ENCODE measurements around the gene C14orf180.

DNA sequence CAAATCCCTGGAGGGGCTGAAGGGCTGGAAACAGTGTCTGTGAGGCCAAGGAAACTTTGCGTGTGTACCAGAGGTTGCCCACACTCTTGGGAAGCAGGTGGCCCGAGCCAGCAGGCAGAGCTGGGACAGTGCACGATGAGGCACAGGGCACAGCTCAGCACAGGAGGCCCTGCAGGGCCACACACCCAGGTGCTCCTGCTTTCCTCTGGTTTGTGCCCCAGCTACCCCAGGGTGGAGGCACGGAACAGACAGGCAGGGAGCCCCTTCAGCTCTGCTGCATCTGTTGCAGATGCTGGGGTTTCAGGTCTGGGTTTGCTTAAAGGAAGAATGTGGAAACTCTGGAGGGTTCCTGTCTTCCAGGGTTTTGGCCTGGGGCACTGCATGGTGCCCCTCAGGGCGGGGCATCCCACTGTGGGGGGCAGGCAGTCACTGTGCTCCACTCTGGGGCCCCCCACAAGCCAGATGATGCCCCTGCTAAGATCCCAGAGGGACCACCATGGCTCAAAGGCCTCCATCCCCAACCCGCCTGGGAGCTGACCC lies 16.4 kb downstream of the C14orf180 start:
- no peak for TF ChIP-seq POLR2A (IDR thresholded peaks at IDR 0.05)
- TF ChIP-seq, protein P1, sequence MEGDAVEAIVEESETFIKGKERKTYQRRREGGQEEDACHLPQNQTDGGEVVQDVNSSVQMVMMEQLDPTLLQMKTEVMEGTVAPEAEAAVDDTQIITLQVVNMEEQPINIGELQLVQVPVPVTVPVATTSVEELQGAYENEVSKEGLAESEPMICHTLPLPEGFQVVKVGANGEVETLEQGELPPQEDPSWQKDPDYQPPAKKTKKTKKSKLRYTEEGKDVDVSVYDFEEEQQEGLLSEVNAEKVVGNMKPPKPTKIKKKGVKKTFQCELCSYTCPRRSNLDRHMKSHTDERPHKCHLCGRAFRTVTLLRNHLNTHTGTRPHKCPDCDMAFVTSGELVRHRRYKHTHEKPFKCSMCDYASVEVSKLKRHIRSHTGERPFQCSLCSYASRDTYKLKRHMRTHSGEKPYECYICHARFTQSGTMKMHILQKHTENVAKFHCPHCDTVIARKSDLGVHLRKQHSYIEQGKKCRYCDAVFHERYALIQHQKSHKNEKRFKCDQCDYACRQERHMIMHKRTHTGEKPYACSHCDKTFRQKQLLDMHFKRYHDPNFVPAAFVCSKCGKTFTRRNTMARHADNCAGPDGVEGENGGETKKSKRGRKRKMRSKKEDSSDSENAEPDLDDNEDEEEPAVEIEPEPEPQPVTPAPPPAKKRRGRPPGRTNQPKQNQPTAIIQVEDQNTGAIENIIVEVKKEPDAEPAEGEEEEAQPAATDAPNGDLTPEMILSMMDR (IDR thresholded peaks at IDR 0.05), result no peak
